A673 (cell line): ENCODE measurements around the gene TBL3.

Experiments
- EZH2 ChIP-seq: fragments of 200-600 bp; sonication (generic); IDR thresholded peaks from 2 replicates; pipeline ENCODE4 v1.6.1; 2017; ENCODE audit warnings: borderline replicate concordance, low read depth, mild to moderate bottlenecking, mixed read lengths, antibody characterized with exemption, low read length; ENCODE audit not compliant: poor library complexity, severe bottlenecking
- TF ChIP-seq, protein P1 (sequence below): fragments of 300-800, 200-600 bp; sonication (generic); conservative IDR thresholded peaks from 2 replicates; pipeline ENCODE4 v1.5.1; 2017; ENCODE audit warnings: low read depth, mild to moderate bottlenecking, antibody characterized with exemption, low read length, moderate library complexity, mixed read lengths

DNA sequence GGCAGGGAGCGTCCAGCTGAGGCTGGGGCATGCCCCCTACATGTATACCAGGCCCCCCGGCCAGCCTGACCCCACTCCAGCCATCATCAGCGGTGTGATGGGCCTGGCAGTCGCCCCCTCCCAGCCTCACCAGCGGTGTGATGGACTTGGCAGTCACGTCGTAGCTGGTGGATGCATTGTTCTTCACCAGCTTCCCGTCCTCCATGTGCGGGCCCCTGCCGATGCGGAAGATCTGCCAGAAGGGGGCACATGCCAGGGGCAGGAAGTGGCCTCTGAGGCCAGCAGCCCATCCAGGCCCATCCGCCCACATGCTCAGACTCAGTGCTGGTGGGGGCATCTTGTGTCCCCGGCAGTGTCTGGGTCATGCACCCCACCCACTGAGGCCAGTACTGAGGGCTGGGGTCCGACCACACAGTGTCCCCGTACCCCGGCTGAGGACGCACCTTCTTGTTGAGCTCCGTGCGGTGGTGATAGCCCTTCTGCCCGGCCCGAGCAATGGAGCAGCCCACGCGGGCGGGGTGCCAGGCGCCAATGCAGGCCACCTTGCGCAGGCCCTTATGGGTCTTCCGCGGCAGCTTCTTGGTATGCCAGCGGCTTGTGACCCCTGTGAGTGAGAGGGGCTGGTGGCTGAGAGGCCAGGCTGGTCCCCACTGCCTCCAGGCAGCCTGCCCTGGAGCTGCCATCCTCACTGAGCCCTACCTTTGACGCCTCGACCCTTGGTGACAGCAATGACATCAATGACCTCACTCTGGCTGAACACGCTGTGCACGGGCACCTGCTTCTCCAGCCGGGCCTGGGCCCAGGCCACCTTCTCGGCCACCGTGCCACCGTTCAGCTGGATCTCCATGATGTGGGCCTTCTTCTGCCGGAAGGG is 25.1 kb upstream of the TBL3 start:
- TF ChIP-seq, protein P1, sequence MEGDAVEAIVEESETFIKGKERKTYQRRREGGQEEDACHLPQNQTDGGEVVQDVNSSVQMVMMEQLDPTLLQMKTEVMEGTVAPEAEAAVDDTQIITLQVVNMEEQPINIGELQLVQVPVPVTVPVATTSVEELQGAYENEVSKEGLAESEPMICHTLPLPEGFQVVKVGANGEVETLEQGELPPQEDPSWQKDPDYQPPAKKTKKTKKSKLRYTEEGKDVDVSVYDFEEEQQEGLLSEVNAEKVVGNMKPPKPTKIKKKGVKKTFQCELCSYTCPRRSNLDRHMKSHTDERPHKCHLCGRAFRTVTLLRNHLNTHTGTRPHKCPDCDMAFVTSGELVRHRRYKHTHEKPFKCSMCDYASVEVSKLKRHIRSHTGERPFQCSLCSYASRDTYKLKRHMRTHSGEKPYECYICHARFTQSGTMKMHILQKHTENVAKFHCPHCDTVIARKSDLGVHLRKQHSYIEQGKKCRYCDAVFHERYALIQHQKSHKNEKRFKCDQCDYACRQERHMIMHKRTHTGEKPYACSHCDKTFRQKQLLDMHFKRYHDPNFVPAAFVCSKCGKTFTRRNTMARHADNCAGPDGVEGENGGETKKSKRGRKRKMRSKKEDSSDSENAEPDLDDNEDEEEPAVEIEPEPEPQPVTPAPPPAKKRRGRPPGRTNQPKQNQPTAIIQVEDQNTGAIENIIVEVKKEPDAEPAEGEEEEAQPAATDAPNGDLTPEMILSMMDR = no peak
- TF ChIP-seq EZH2 = no peak
